HUDEP-2 (cell line): ENCODE data around the gene PRKAG2.

Source experiments
- DNase-seq, 76 experiments: peaks; one replicate each; lab custom pipeline; 2025; ENCODE audit not compliant: unreplicated experiment in 76 of 76; lab: John Stamatoyannopoulos, UW

PRKAG2 gene

DNA sequence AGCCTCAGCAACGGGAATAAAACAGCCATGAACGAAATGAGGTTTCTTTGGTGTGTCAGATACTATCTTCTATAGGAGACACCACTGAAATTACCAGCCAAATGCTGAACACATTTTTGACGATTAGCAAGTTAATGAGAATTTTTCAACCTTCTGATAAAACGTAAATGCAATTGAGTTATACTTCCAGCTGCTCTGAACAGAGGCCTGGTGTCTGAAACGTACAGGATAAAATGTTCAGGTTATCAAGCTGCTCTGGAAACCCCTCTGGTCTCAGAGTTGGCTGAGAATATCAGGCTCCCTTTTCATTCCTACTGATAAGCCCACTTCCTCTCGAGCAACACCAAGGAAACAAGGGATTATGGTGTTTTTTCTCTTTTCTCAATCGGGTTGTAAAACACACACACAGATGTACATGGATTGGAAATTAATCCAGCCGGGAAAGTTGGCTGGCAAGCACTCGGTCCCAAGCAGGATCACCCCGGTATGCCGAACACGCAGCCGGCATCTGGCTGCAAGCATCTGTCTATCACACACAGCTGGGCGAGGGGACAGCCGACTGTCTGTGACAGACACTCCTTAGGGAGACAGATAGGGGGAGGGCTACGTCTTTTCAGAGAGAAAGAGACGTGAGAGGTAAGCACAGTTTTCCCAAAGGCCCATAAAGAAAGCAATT lies 171.8 kb downstream of the PRKAG2 start:
- no peak for DNase-seq

DNA sequence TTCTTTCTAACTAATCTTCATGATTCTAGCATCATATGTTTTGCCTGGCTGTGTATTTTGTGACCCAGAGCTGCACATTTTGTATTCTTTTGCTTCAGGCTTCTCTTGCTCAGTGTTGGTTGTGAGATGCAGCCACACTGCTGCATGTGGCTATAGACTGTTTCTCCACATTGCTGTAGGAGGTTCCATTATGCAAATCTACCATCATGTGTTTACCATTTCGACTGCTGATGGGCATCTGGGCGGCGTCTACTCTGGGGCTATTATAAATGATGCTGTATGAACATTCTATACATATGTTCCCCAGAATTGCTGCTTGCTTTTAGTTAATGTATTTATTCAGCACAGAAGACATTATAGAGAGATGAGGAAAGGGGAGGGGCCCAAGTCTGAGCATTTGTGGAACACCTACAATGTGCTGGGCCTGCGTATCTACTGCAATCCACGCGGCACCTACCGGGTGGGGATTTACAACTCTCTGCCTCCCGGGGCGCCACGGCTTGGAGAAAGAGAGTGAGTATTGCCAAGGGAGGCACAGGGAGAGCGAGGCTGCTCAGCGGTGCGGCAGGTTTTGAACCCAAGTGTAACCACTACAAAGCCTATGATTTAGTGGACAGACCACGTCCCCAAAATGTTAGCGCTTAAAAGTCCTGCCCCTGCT lies 172.5 kb downstream of the PRKAG2 start:
- DNase-seq = no peak

DNA sequence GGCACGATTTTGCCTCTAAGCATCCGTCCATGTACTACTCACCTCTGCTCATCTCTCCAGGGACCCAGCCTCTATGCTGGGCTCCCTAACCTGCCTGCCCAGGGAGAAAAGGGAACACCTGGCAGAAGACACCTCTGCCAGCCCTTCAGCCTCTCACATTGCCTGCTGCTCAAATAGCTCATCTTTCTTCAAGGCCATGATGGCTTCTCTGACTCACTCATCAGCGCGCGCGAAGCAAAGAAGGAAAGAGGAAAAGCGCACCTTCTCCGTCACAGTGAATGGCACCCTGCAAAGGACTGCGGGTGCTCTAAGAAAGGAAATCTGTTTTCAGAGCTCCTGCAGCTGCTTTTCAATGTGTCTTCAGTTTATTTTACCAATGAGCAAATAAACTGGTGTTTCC lies 174.0 kb downstream of the PRKAG2 start:
- DNase-seq = no peak

DNA sequence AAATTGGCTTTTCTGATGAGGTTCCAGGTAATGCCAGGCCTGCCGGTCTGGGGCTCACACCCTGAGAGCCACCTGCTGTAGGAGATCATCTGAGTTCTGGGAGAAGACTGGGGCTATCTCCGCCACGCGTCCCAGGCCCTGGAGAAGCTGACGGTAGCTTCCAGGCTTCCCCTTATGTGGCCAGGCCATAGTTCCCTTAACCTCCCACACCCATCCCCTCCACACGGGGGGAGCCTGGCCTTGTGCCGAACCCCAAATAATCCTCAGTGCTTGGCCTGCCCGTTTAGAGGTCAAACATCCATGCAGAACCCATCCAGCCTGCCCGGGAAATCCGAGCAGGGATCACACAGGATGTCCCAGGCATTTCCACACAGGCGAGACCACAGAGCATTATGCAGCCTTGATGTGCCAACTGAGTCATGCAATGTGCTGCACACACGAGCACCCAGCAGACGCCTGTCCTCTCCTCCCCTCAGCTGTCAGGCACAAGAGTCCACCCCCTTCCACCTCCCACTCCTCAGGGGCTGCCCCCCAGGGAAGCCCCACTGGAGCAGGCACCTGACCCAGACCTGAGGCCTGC lies 176.2 kb downstream of the PRKAG2 start:
- DNase-seq = no peak

DNA sequence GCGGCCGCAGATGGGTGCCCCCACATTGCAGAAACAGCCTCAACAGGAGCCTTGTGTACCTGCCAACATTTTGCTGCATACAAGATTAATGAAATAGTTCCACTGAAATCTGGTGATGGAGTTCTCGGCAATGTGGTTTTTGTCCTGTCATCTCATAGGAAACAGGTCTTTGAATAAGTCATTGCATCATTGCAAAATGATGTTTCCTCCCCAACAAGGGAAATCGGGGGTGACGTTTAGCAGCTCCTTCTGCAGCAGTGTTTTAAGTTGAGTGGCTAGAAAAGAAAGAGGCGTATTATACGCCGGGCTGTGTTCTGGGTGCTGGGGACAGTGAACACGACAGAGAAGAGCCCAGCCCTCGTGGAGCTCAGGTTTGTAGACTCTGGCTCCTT lies 177.0 kb downstream of the PRKAG2 start:
- DNase-seq = no peak

DNA sequence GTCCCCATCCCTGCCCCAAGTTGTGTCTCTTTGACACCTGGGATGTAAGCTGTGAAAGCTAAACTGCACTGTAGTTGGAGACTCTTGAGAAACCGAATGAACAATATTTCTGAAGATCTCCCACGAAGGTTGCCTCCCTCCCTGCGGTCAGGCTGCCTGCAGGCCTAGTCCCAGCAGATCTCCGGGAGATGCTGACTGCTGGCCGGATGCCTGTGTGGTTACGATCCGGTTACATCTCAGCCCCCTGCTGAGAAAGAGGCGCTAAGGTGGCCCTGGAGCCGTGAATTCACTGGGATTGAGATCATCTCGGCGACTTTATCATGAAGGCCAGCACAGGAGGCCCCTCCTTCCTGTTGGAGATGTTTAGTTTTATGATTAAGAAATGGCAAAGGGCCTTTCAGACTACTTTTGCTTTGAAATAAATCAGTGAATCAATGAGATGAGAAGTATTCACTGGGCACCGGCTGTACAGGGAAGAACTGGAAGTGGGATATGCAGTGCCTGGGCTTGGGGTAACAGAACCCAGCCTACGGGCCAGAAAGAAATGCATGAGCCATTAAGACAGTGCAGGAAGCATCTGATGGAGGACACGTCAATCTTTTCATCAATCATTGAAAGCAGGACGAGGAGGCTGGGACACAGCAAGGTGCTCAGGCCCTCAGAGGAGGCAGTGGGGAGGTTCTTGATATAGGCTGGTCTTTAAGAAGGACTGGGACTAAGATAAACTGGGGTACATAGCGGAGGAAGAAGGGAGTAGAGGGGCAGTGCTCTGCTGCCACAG lies 177.6 kb downstream of the PRKAG2 start:
- DNase-seq = no peak

DNA sequence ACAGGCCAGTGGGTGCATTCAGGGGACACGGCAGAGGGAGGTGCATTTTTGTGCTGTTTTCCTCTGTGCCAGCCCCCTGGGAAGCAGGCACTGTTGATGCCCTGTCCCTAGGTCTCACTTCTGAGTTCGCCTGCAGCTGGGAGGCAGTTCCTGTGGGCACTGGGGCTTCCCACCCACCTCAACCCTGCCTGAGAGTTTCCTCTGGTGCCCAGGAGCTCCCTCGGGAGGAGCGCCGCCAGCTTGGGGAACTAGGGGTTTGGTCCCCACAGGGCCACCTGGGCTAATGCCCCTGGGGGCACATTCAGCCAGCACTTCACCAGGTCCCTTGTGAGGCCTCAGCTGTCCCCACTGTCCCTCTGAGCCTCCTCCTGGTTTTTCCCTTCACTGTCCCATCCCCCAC lies 179.0 kb downstream of the PRKAG2 start:
- DNase-seq = no peak

DNA sequence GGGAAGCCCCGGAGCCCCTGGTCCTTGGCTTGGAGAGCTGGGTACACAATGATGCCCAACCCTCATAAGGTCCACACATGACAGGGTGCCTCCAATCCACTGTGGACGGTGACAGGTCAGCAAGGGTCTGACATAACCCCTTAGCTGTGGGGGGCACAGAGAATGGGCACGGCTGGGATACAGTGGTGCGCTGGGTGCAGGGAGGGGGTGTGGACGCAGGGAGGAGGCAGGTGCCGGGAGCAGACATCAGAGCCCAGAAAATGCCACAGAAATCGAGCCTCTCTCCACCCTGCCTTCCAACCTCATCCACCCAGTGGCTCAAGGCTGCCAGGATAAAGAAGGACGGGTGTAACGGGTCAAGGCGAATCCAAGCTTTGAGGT lies 179.4 kb downstream of the PRKAG2 start:
- DNase-seq = no peak

DNA sequence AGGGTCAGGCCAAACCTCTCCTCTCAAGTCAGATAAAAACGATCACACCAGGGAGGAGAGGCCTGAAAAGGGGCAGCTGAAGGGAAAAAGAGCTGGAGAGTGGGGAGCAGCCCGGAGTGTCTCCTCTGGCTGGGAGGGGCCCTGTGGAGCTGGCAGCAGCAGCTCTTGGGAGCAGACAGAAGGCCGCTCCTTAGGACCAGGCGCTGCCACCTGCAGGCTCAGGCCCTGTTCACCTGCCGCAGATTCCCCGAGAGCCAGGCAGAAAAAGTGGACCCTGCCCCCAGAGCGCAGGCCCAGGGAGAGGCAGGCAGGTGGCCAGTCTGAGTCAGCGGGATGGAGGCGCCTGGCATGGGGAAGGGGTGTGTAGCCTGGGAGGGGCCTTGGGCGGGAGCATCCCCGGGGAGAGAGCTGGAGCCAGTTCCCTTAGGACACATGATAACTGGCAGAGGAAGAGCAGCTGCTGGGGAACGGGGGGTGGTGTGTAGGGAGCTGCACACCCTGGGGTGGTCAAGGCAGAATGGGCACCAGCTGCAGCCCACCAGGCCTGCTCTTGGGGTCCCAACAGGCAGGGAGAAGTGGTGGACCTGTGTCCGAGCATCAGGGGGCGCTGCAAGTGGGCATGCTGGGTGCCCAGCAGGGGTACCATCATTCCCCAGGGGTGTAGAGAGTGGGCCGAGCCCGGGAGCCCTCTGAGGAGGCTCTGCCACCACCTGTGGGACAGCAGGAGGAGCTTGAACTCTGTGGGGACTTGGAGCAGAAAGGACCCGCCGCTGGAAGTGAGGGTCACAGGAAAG lies 180.0 kb downstream of the PRKAG2 start:
- no peak for DNase-seq

DNA sequence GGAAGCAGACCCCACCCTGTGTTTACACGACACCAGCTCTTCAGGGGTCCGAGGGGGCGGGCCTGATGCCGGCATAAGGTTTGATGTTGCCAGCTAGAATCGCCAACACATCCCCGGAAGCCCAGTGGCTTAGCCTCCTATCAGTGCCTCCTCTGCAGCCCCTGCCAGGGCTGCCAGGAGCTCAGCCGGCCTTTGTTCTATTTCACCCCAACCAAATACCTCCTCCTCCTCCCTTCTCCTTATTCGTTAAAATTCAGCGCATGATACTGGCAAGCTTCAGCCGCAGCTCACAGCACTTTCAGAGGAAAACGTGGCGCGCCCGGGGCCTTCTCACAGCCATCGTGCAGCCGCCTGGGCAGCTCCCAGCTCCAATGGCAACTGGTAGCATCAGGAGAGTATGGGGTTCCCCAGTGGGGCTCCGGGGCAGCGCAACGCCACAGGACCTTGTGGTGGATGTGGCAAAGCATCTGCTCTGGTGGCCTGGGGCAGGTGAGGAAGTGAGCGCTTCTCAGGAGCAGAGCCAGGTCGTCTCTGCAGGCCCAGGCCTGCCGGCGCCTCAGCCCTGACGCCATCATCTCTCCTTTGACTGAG lies 180.9 kb downstream of the PRKAG2 start:
- no peak for DNase-seq

DNA sequence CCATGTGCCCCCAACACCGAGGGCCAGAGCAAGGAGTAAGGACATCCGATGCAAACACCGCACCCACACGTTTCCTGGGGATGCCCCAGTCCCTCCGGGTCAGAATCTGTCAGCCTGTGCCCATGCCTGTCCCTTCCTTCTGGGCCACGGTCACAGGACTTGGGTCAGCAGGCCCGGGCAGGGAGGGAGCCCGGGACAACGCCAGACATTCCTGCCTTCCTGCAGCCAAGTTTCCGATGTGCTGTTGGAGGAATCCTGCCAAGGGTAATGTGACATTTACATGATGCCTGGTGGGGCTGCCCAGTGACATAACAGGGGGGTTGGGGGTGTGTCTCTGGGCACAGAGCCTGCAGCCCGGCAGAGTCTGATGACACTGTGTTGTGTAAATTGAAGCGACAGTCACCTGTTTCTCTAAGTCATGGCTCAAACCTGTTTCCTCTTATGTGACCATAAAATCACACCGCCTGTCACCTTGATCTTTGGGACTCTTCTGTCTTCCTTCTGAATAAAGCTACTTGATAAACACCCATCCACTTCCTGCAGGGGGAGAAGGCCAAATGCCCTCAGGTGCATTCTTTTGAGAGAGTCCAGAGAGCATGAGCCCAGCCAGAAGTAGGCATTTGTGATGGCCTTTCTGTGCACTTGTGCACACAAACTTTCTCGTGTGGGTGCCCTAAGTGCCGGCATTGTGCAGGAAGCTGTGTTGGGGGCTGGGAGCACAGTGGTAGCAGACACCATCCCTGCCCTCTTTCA lies 181.9 kb downstream of the PRKAG2 start:
- no peak for DNase-seq

DNA sequence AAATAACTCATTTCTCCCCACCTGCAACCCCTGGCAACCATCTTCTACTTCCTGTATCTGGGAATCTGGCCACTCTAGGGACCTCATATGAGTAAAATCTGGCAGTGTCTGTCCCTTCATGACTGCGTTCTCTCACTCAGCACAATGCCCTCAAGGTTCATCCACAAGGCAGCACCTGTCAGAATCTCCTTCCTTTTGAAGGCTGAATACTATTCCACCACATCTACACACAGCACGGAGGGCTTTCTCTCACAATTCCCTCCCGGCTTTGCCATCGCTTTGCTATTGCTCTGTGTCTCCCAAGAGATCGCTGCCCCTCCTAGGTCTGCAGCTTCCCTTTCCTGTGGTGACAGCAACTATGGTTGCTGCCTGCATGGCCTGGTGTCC lies 182.5 kb downstream of the PRKAG2 start:
- DNase-seq = no peak

DNA sequence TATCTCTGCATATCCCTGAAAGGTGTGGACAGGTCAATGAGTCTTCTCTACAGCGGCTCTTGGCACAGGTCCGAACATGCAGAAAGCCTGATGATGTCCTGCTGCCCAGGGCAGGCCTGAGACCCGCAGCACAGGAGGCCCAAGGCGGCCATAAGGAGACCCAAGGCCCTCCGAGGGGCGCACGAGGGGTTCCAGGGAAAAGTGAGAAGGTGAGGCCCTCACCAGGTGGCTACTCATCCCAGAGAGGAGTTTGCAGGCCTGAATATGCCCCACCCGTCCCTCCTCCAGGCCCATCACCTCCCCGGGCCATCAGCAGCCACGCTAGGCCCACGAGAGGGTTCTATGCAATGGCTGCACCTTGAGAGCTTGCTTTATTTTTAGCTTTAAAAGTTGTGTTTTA lies 183.8 kb downstream of the PRKAG2 start:
- no peak for DNase-seq

DNA sequence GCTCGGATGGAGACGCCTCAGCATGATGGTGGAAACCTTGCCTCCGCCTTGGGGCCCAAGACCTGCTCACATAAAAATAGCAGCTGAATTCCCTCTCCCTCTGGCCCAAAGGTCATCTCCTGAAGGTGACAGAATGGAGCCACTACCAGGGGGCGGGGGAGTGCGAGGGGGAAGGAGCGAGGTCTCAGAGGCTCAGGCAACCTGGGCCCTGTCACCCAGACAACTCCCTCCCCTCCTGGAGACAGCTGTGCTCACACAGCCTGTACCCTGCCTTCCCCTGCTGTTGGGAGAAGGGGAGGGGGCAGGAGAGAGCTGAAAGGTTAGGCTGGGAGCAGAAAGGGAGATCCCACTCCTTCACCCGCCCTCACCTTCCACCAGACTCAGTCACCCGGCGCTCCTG lies 184.2 kb downstream of the PRKAG2 start:
- DNase-seq = no peak

DNA sequence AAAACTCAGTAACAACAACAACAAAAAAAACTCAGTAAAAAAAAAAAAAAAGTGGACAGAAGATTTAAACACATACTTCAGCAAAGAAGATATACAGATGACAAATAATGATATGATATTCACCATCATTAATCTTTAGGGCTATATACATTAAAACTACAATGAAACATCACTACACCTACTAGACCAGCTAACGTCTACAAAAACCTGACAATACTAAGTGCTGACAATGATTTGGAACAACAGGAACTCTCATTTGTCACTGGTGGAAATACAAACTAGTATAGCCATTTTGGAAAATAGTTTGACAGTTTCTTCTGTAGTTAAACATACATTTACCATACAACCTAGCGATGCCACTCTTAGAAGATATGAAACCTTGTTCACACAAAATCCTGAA lies 185.5 kb downstream of the PRKAG2 start:
- no peak for DNase-seq

DNA sequence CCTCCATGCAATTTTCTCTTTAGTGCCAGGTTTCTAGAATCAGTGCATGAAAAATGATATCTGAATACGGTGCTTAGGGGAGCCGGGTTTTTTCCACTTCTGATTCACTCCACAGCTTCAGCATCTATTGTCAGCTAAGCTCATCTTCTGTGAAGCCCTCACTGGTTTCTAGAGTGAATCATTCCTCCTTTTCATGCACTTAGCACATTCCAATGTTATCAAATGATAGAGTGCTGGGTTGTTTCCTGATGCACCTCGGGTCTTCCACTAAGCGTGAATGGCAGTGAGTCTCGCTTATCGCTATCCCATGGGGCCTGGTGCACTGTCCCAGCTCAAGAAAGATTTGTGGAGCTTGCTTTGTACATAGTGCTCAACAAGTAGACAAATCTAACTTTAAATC lies 186.3 kb downstream of the PRKAG2 start:
- no peak for DNase-seq

DNA sequence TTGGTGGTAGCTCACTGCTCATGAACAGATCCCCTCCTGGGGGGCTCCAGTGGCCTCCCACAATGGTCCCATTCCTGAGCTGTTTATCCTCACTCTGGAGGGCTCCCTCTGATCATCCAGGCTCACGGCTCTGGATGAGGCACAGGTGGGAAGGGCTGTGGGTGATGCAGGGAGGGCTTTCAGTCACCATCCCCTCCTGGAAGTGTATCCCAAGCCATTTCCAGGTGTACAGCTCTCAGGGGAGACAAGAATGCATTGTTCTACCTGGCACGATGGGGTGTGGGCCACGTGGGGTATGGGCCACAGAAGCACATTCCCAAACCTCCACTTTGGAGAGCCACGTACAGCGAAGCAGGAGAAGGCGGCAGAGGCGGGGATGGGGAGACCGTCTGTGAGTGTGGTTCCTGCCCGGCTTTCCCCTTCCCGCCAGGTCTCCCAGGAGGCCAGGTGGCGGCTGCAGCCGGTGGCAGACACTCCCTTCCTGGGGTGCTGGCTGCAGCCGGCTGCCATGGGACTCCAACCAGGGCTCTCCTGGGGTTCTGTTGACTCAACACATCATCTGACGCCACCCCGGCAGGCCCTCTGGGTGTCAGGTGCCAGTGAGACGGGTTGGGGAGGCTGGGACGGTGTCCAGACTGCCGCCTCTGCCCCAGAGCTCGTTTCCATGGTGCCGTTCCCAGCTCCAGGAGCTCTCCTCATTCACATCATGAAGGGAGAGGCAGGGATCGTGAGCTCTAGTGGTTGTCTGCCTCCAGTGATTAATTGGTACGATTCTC lies 187.5 kb downstream of the PRKAG2 start:
- no peak for DNase-seq

DNA sequence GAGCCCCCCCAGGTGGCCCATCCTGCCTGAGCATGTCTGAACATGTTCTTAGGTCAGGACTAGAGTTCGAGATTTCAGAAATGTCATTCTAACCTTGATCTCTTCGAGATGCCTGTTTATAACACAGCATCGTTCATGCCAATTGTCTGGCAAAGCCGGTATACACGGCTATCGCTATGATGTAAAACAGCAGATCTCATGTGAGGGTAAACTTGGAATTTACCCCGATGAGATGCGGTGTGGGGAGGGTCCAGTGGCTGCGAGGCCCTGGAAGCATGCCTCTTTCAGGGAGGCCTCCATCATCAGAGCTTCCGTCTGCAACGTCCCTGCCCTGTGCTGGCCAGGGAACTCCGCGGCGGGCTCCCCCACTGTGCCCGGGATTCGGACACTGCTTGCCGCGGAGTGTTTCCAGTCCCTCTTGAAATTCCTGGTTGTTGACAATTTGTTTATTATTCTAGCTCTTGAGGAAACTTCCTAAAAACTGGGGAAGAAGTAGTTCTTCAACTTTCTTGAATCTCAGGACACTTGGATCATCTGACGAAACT lies 188.6 kb downstream of the PRKAG2 start:
- no peak for DNase-seq
